Mammary epithelial cell (primary cell): ENCODE data around the gene STX1A.
"Not testable (repeated sequence)": the region's sequence is repeated elsewhere in the genome, so short reads cannot be mapped to it uniquely, and the experiment has no call there.

ENCODE experiments used
- CTCF ChIP-seq, 2 donors: IDR thresholded peaks in 1 of 2; conservative IDR thresholded peaks in 1 of 2; 2 replicates each; pipeline ENCODE4 v1.5.1; 2011 to 2012; ENCODE audit warnings: inconsistent platforms in 2 of 2, low read length in 2 of 2, mild to moderate bottlenecking in 2 of 2, control low read depth in 1 of 2, low read depth in 1 of 2; ENCODE audit not compliant: insufficient read depth in 1 of 2; ENCODE audit errors: extremely low read depth in 1 of 2
- EZH2 ChIP-seq: IDR thresholded peaks from 2 replicates; pipeline ENCODE4 v1.6.1; 2012; ENCODE audit warnings: low read length, inconsistent platforms, borderline replicate concordance

DNA sequence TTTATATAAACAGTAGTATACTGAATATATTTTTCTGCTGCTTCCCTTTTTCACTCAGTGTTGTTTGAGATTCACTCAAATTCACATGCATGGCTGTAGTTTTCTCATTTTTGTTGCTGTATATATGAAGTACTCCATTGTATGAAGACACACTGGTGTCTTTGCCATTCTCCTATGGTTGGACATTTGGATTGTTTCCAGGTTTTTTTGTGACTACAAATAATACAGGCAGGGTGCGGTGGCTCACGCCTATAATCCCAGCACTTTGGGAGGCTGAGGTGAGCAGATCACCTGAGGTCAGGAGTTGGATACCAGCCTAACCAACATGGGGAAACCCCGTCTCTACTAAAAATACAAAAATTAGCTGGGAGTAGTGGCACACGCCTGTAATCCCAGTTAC is 58.9 kb downstream of the STX1A start:
- TF ChIP-seq CTCF (conservative IDR thresholded peaks at IDR 0.05 in 1 of 2, IDR thresholded peaks at IDR 0.05 in 1 of 2; ENCODE audit: extremely low read depth in 1 of 2, insufficient read depth in 1 of 2, low read depth in 1 of 2, low read length in 2 of 2); EZH2: not testable (repeated sequence)
